ENCODE results near the gene PNLIPRP1.
A peak's percentile ranks its signal among the peaks of the same experiment; 100 is the strongest.

PNLIPRP1 gene

GRCh38 chr10:116648903-116649302, 58.1 kb downstream of the PNLIPRP1 start:
- no peak for TF ChIP-seq CTCF (IDR thresholded peaks at IDR 0.05; ENCODE audit: low read depth, low read length, missing control alignments)
- H3K4me3 ChIP-seq (ENCODE audit: low read depth, low read length) = no peak overlapping the region
- in situ Hi-C loops (cut with HindIII; ENCODE audit: low sequenced_read_pairs) = no loop called here
- DNase-seq (ENCODE audit: low read depth) = no peak

GRCh38 chr10:116653885-116654284, 63.1 kb downstream of the PNLIPRP1 start:
- in situ Hi-C loops (cut with HindIII; ENCODE audit: low sequenced_read_pairs) = no loop called here
- no peak for TF ChIP-seq CTCF (IDR thresholded peaks at IDR 0.05; ENCODE audit: low read depth, low read length, missing control alignments)
- no peak overlapping the region for H3K4me3 ChIP-seq (ENCODE audit: low read depth, low read length)
- DNase-seq (ENCODE audit: low read depth) = no peak

- TF ChIP-seq CTCF (IDR thresholded peaks at IDR 0.05; ENCODE audit: low read depth, low read length, missing control alignments) = peak; percentile 3
- no peak overlapping the region for H3K4me3 ChIP-seq (ENCODE audit: low read depth, low read length)
- in situ Hi-C loops (cut with HindIII; ENCODE audit: low sequenced_read_pairs) = no loop called here
- DNase-seq (ENCODE audit: low read depth) = no peak
These were observed 64.1 kb downstream of the PNLIPRP1 start for GRCh38 chr10:116654816-116655215.

GRCh38 chr10:116655568-116655967, 64.8 kb downstream of the PNLIPRP1 start:
- no peak overlapping the region for H3K4me3 ChIP-seq (ENCODE audit: low read depth, low read length)
- in situ Hi-C loops (cut with HindIII; ENCODE audit: low sequenced_read_pairs) = no loop called here
- DNase-seq (ENCODE audit: low read depth) = no peak
- TF ChIP-seq CTCF (IDR thresholded peaks at IDR 0.05; ENCODE audit: low read depth, low read length, missing control alignments) = no peak

GRCh38 chr10:116656044-116656443, 65.3 kb downstream of the PNLIPRP1 start:
- no peak for DNase-seq (ENCODE audit: low read depth)
- TF ChIP-seq CTCF (IDR thresholded peaks at IDR 0.05; ENCODE audit: low read depth, low read length, missing control alignments) = no peak
- in situ Hi-C loops (cut with HindIII; ENCODE audit: low sequenced_read_pairs) = no loop called here
- no peak overlapping the region for H3K4me3 ChIP-seq (ENCODE audit: low read depth, low read length)

GRCh38 chr10:116657863-116658551, 67.2 kb downstream of the PNLIPRP1 start:
- no peak overlapping the region for H3K4me3 ChIP-seq (ENCODE audit: low read depth, low read length)
- no peak for TF ChIP-seq CTCF (IDR thresholded peaks at IDR 0.05; ENCODE audit: low read depth, low read length, missing control alignments)
- no peak for DNase-seq (ENCODE audit: low read depth)
- in situ Hi-C loops (cut with HindIII; ENCODE audit: low sequenced_read_pairs) = no loop called here

Measured in astrocyte of the cerebellum (primary cell).